HepG2 (cell line): ENCODE results near the gene DPH7. TPM values are rescaled to one million over a fixed set of nuclear protein-coding genes. Genes with fewer than 3 reads are reported as not detected.

Experiments used
- AGO1 ChIP-seq: fragments of 200-400 bp; formaldehyde crosslinking; IDR thresholded peaks from 2 replicates; pipeline ENCODE4 v1.6.1; 2017; ENCODE audit warnings: mild to moderate bottlenecking, low read depth, low read length, moderate library complexity; ENCODE audit not compliant: poor library complexity, severe bottlenecking
- FOSL1 ChIP-seq: sonication (generic); formaldehyde crosslinking; IDR thresholded peaks from 2 replicates; pipeline ENCODE4 v1.9.0; 2021; ENCODE audit warnings: missing genetic modification reagents, borderline replicate concordance
- IRF2 ChIP-seq: IDR thresholded peaks from 2 replicates; pipeline ENCODE4 v1.6.1; 2018; ENCODE audit warnings: missing genetic modification reagents, missing compliant biosample characterization
- KLF12 ChIP-seq: sonication (generic); formaldehyde crosslinking; IDR thresholded peaks from 2 replicates; pipeline ENCODE4 v1.4.0; 2020; ENCODE audit warnings: missing genetic modification reagents, borderline replicate concordance
- NR2F2 ChIP-seq: IDR thresholded peaks from 2 replicates; pipeline ENCODE4 v1.6.1; 2012; ENCODE audit warnings: low read depth, inconsistent platforms, borderline replicate concordance
- SIN3B ChIP-seq: fragments of 150-350 bp; IDR thresholded peaks from 2 replicates; pipeline ENCODE4 v1.6.1; 2014; ENCODE audit warnings: low read length
- ZNF33B ChIP-seq: sonication (generic); formaldehyde crosslinking; IDR thresholded peaks from 2 replicates; pipeline ENCODE4 v1.5.1; 2020; ENCODE audit warnings: mild to moderate bottlenecking, missing genetic modification reagents
- ZNF484 ChIP-seq: sonication (generic); formaldehyde crosslinking; IDR thresholded peaks from 2 replicates; pipeline ENCODE4 v1.5.1; 2020; ENCODE audit warnings: mild to moderate bottlenecking, low read depth, missing genetic modification reagents, borderline replicate concordance
- ZNF816 ChIP-seq: sonication (generic); formaldehyde crosslinking; IDR thresholded peaks from 2 replicates; pipeline ENCODE4 v1.8.0; 2022; ENCODE audit warnings: missing genetic modification reagents, mild to moderate bottlenecking, borderline replicate concordance
- ZSCAN29 ChIP-seq: sonication (generic); formaldehyde crosslinking; conservative IDR thresholded peaks from 2 replicates; pipeline ENCODE4 v1.4.0; 2020; ENCODE audit warnings: mild to moderate bottlenecking, missing genetic modification reagents
- polyA plus RNA-seq, 8 experiments: library from polyadenylated mRNA; depleted of rRNA in 3 of 8; stranded (reverse) in 7 of 8; unstranded in 1 of 8; fragments of >200 nt; fragmentation: Illumina TruSeq in 4 of 8; extraction: Trizol in 4 of 8; gene quantifications; 2 replicates each; pipeline versions ENCODE4 v1.2.1 to v1.2.3, GENCODE V29; 2011 to 2016; ENCODE audit warnings: low read depth in 4 of 8, missing spikeins in 1 of 8, mixed read lengths in 1 of 8; ENCODE audit not compliant: insufficient read depth in 1 of 8
- total RNA-seq, 5 experiments: library from RNA; depleted of rRNA; stranded (reverse); fragments of >200 nt; fragmentation: Illumina TruSeq; extraction: Trizol; gene quantifications; 2 replicates each; pipeline ENCODE4 v1.2.3, GENCODE V29; 2016; ENCODE audit warnings: low read depth in 1 of 5
- TF ChIP-seq, protein P1 (sequence below): sonication (generic); formaldehyde crosslinking; IDR thresholded peaks from 2 replicates; pipeline ENCODE4 v1.9.0; 2021; ENCODE audit warnings: mild to moderate bottlenecking, missing genetic modification reagents
- TF ChIP-seq, protein P2 (sequence below): sonication (generic); formaldehyde crosslinking; IDR thresholded peaks from 2 replicates; pipeline ENCODE4 v1.5.0; 2020; ENCODE audit warnings: mild to moderate bottlenecking, missing genetic modification reagents
- TF ChIP-seq, protein P3 (sequence below): sonication (generic); formaldehyde crosslinking; IDR thresholded peaks from 2 replicates; pipeline ENCODE4 v1.8.0; 2022; ENCODE audit warnings: mild to moderate bottlenecking, missing genetic modification reagents, borderline replicate concordance
- TF ChIP-seq, protein P4 (sequence below): sonication (generic); formaldehyde crosslinking; IDR thresholded peaks from 2 replicates; pipeline ENCODE4 v1.4.0; 2020; ENCODE audit warnings: missing genetic modification reagents; ENCODE audit errors: not compliant biosample characterization
- TF ChIP-seq, protein P5 (sequence below): sonication (generic); formaldehyde crosslinking; IDR thresholded peaks from 2 replicates; pipeline ENCODE4 v1.4.0; 2020; ENCODE audit warnings: mild to moderate bottlenecking, missing genetic modification reagents

The DPH7 gene
- total and polyA plus RNA-seq, 2 of the 13 experiments (the other 11 are each of a cell fraction or from before 2014, with no cell fraction given) = 27.6 to 31.6 TPM

DNA sequence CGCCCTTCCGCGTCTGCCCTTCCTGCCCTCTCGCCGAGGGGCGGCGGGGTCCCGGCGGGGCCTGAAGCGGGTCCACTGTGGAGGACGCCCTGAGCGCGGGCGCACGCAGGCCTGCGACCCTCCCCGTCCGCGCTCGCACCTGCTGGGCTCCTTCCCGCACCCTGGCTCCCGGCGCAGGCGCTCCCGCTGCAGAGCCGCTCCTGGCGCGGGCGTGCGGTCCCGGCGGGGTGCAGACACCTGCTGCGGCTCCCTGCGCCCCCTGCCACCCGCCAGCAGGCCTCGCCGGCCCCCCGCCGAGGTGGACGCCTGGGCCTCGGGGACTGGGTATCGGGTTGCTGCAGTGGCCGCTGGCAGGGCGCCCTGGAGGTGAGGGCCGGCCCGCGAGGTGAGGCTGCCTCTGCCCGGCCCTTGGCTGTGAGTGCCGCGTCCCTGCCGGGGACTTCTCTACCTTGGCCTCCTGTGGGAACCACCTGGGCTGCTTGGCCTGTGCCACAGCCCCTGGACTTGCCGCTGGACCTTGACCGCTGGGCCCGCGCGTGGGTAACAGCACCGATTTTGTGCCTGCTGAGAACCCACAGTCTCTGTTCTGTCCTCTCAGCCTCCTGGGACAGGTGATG, 27.4 kb upstream of the DPH7 start (continued):
- TF ChIP-seq, protein P1, sequence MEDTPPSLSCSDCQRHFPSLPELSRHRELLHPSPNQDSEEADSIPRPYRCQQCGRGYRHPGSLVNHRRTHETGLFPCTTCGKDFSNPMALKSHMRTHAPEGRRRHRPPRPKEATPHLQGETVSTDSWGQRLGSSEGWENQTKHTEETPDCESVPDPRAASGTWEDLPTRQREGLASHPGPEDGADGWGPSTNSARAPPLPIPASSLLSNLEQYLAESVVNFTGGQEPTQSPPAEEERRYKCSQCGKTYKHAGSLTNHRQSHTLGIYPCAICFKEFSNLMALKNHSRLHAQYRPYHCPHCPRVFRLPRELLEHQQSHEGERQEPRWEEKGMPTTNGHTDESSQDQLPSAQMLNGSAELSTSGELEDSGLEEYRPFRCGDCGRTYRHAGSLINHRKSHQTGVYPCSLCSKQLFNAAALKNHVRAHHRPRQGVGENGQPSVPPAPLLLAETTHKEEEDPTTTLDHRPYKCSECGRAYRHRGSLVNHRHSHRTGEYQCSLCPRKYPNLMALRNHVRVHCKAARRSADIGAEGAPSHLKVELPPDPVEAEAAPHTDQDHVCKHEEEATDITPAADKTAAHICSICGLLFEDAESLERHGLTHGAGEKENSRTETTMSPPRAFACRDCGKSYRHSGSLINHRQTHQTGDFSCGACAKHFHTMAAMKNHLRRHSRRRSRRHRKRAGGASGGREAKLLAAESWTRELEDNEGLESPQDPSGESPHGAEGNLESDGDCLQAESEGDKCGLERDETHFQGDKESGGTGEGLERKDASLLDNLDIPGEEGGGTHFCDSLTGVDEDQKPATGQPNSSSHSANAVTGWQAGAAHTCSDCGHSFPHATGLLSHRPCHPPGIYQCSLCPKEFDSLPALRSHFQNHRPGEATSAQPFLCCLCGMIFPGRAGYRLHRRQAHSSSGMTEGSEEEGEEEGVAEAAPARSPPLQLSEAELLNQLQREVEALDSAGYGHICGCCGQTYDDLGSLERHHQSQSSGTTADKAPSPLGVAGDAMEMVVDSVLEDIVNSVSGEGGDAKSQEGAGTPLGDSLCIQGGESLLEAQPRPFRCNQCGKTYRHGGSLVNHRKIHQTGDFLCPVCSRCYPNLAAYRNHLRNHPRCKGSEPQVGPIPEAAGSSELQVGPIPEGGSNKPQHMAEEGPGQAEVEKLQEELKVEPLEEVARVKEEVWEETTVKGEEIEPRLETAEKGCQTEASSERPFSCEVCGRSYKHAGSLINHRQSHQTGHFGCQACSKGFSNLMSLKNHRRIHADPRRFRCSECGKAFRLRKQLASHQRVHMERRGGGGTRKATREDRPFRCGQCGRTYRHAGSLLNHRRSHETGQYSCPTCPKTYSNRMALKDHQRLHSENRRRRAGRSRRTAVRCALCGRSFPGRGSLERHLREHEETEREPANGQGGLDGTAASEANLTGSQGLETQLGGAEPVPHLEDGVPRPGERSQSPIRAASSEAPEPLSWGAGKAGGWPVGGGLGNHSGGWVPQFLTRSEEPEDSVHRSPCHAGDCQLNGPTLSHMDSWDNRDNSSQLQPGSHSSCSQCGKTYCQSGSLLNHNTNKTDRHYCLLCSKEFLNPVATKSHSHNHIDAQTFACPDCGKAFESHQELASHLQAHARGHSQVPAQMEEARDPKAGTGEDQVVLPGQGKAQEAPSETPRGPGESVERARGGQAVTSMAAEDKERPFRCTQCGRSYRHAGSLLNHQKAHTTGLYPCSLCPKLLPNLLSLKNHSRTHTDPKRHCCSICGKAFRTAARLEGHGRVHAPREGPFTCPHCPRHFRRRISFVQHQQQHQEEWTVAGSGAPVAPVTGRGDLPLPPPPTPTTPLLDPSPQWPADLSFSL (CRISPR knock-in tag) = no peak
- no peak for TF ChIP-seq ZSCAN29 (CRISPR knock-in tag)
- TF ChIP-seq, protein P2, sequence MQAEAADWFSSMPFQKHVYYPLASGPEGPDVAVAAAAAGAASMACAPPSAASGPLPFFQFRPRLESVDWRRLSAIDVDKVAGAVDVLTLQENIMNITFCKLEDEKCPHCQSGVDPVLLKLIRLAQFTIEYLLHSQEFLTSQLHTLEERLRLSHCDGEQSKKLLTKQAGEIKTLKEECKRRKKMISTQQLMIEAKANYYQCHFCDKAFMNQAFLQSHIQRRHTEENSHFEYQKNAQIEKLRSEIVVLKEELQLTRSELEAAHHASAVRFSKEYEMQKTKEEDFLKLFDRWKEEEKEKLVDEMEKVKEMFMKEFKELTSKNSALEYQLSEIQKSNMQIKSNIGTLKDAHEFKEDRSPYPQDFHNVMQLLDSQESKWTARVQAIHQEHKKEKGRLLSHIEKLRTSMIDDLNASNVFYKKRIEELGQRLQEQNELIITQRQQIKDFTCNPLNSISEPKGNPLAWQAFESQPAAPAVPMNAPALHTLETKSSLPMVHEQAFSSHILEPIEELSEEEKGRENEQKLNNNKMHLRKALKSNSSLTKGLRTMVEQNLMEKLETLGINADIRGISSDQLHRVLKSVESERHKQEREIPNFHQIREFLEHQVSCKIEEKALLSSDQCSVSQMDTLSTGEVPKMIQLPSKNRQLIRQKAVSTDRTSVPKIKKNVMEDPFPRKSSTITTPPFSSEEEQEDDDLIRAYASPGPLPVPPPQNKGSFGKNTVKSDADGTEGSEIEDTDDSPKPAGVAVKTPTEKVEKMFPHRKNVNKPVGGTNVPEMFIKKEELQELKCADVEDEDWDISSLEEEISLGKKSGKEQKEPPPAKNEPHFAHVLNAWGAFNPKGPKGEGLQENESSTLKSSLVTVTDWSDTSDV (CRISPR knock-in tag) = 0 out of 2 replicates have a peak, but pooled peaks have one; percentile 17
- TF ChIP-seq NR2F2 = no peak
- no peak for TF ChIP-seq FOSL1 (CRISPR knock-in tag)
- TF ChIP-seq, protein P3, sequence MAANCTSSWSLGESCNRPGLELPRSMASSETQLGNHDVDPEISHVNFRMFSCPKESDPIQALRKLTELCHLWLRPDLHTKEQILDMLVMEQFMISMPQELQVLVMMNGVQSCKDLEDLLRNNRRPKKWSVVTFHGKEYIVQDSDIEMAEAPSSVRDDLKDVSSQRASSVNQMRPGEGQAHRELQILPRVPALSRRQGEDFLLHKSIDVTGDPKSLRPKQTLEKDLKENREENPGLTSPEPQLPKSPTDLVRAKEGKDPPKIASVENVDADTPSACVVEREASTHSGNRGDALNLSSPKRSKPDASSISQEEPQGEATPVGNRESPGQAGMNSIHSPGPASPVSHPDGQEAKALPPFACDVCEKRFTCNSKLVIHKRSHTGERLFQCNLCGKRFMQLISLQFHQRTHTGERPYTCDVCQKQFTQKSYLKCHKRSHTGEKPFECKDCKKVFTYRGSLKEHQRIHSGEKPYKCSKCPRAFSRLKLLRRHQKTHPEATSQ = no peak
- TF ChIP-seq SIN3B = no peak
- TF ChIP-seq ZNF33B (CRISPR knock-in tag) = no peak
- TF ChIP-seq, protein P4, sequence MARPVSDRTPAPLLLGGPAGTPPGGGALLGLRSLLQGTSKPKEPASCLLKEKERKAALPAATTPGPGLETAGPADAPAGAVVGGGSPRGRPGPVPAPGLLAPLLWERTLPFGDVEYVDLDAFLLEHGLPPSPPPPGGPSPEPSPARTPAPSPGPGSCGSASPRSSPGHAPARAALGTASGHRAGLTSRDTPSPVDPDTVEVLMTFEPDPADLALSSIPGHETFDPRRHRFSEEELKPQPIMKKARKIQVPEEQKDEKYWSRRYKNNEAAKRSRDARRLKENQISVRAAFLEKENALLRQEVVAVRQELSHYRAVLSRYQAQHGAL (CRISPR knock-in tag) = peak; percentile 17
- TF ChIP-seq, protein P5, sequence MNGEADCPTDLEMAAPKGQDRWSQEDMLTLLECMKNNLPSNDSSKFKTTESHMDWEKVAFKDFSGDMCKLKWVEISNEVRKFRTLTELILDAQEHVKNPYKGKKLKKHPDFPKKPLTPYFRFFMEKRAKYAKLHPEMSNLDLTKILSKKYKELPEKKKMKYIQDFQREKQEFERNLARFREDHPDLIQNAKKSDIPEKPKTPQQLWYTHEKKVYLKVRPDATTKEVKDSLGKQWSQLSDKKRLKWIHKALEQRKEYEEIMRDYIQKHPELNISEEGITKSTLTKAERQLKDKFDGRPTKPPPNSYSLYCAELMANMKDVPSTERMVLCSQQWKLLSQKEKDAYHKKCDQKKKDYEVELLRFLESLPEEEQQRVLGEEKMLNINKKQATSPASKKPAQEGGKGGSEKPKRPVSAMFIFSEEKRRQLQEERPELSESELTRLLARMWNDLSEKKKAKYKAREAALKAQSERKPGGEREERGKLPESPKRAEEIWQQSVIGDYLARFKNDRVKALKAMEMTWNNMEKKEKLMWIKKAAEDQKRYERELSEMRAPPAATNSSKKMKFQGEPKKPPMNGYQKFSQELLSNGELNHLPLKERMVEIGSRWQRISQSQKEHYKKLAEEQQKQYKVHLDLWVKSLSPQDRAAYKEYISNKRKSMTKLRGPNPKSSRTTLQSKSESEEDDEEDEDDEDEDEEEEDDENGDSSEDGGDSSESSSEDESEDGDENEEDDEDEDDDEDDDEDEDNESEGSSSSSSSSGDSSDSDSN = peak; percentile 67; the same call in 1 of the 2 replicates
- no peak for TF ChIP-seq KLF12 (CRISPR knock-in tag)
- TF ChIP-seq ZNF816 (CRISPR knock-in tag) = no peak
- no peak for TF ChIP-seq IRF2 (CRISPR knock-in tag)
- TF ChIP-seq AGO1 = no peak
- no peak for TF ChIP-seq ZNF484 (CRISPR knock-in tag)
